ENCODE measurements around the gene QPRT. TPM values are rescaled to one million over a fixed set of nuclear protein-coding genes. Genes with fewer than 3 reads are reported as not detected.
"Not testable (repeated sequence)": the region's sequence is repeated elsewhere in the genome, so short reads cannot be mapped to it uniquely, and the experiment has no call there.

QPRT gene
- under 1 TPM; 0.28 to 0.56 TPM for polyA plus RNA-seq

- H3K4me3 ChIP-seq (ENCODE audit: low read depth in 1 of 2, low read length in 2 of 2), result no peak within 1 kb of the TSS
- H3K27ac ChIP-seq (ENCODE audit: low read depth in 2 of 2, low read length in 1 of 2), result no peak within 1 kb of the TSS
- H3K4me1 ChIP-seq (ENCODE audit: control insufficient read depth in 2 of 2, insufficient read depth in 2 of 2, low read length in 1 of 2), result no peaks in the 10 kb centered on the region
- no peaks in the 10 kb centered on the region for H3K27me3 ChIP-seq (ENCODE audit: control insufficient read depth in 1 of 2, insufficient read depth in 2 of 2, low read length in 2 of 2)
- no peaks in the 10 kb centered on the region for H3K36me3 ChIP-seq (ENCODE audit: control insufficient read depth in 2 of 2, insufficient read depth in 2 of 2, low read length in 1 of 2)
- H3K9me3 ChIP-seq (ENCODE audit: control insufficient read depth in 2 of 2, insufficient read depth in 1 of 2, low read depth in 1 of 2, low read length in 1 of 2), result no peaks in the 10 kb centered on the region
- 56 to 60% methylated on average over 5 of the region's 5 CpGs for WGBS, 2 donors
Observed at GRCh38 chr16:29678691-29679267, at the start of gene QPRT. Gene QPRT, plus strand, starts transcription at chr16:29679180. Its CDS starts 18 bp downstream, at chr16:29679198.

- not testable (repeated sequence) for H3K9me3 ChIP-seq (ENCODE audit: control insufficient read depth in 2 of 2, insufficient read depth in 1 of 2, low read depth in 1 of 2, low read length in 1 of 2); H3K27ac ChIP-seq (ENCODE audit: low read depth in 2 of 2, low read length in 1 of 2); H3K27me3 ChIP-seq (ENCODE audit: control insufficient read depth in 1 of 2, insufficient read depth in 2 of 2, low read length in 2 of 2); H3K36me3 ChIP-seq (ENCODE audit: control insufficient read depth in 2 of 2, insufficient read depth in 2 of 2, low read length in 1 of 2); H3K4me3 ChIP-seq (ENCODE audit: low read depth in 1 of 2, low read length in 2 of 2); H3K4me1 ChIP-seq (ENCODE audit: control insufficient read depth in 2 of 2, insufficient read depth in 2 of 2, low read length in 1 of 2)
- WGBS, 2 donors, result 74 to 81% methylated on average over 10 of the region's 10 CpGs
Observed at GRCh38 chr16:29629318-29629717, 49.7 kb upstream of the QPRT start.

GRCh38 chr16:29631658-29632057 is 47.3 kb upstream of the QPRT start:
- not testable (repeated sequence) for H3K27ac ChIP-seq (ENCODE audit: low read depth in 2 of 2, low read length in 1 of 2); H3K36me3 ChIP-seq (ENCODE audit: control insufficient read depth in 2 of 2, insufficient read depth in 2 of 2, low read length in 1 of 2); H3K9me3 ChIP-seq (ENCODE audit: control insufficient read depth in 2 of 2, insufficient read depth in 1 of 2, low read depth in 1 of 2, low read length in 1 of 2); H3K4me1 ChIP-seq (ENCODE audit: control insufficient read depth in 2 of 2, insufficient read depth in 2 of 2, low read length in 1 of 2); H3K27me3 ChIP-seq (ENCODE audit: control insufficient read depth in 1 of 2, insufficient read depth in 2 of 2, low read length in 2 of 2); H3K4me3 ChIP-seq (ENCODE audit: low read depth in 1 of 2, low read length in 2 of 2)
- 55 to 57% methylated on average over 15 to 20 of the region's 20 CpGs for WGBS, 2 donors

GRCh38 chr16:29635902-29636301 is 43.1 kb upstream of the QPRT start:
- not testable (repeated sequence) for H3K9me3 ChIP-seq (ENCODE audit: control insufficient read depth in 2 of 2, insufficient read depth in 1 of 2, low read depth in 1 of 2, low read length in 1 of 2); H3K4me1 ChIP-seq (ENCODE audit: control insufficient read depth in 2 of 2, insufficient read depth in 2 of 2, low read length in 1 of 2); H3K36me3 ChIP-seq (ENCODE audit: control insufficient read depth in 2 of 2, insufficient read depth in 2 of 2, low read length in 1 of 2); H3K27ac ChIP-seq (ENCODE audit: low read depth in 2 of 2, low read length in 1 of 2); H3K27me3 ChIP-seq (ENCODE audit: control insufficient read depth in 1 of 2, insufficient read depth in 2 of 2, low read length in 2 of 2); H3K4me3 ChIP-seq (ENCODE audit: low read depth in 1 of 2, low read length in 2 of 2)
- WGBS, 2 donors, result 81 to 83% methylated on average over 15 of the region's 16 CpGs

- WGBS, 2 donors, result 40 to 42% methylated on average over 1 of the region's 5 CpGs
- H3K27ac ChIP-seq (ENCODE audit: low read depth in 2 of 2, low read length in 1 of 2), result not testable (repeated sequence)
Observed at GRCh38 chr16:29636368-29636767, 42.6 kb upstream of the QPRT start.

GRCh38 chr16:29638751-29639150 is 40.2 kb upstream of the QPRT start:
- not testable (repeated sequence) for H3K9me3 ChIP-seq (ENCODE audit: control insufficient read depth in 2 of 2, insufficient read depth in 1 of 2, low read depth in 1 of 2, low read length in 1 of 2); H3K27me3 ChIP-seq (ENCODE audit: control insufficient read depth in 1 of 2, insufficient read depth in 2 of 2, low read length in 2 of 2); H3K27ac ChIP-seq (ENCODE audit: low read depth in 2 of 2, low read length in 1 of 2); H3K4me1 ChIP-seq (ENCODE audit: control insufficient read depth in 2 of 2, insufficient read depth in 2 of 2, low read length in 1 of 2); H3K4me3 ChIP-seq (ENCODE audit: low read depth in 1 of 2, low read length in 2 of 2); H3K36me3 ChIP-seq (ENCODE audit: control insufficient read depth in 2 of 2, insufficient read depth in 2 of 2, low read length in 1 of 2)
- WGBS, 2 donors, result 90 to 95% methylated on average over 8 of the region's 8 CpGs

More at GRCh38 chr16:29636368-29636767, 42.6 kb upstream of the QPRT start:
- not testable (repeated sequence) for H3K36me3 ChIP-seq (ENCODE audit: control insufficient read depth in 2 of 2, insufficient read depth in 2 of 2, low read length in 1 of 2); H3K27me3 ChIP-seq (ENCODE audit: control insufficient read depth in 1 of 2, insufficient read depth in 2 of 2, low read length in 2 of 2); H3K4me3 ChIP-seq (ENCODE audit: low read depth in 1 of 2, low read length in 2 of 2); H3K4me1 ChIP-seq (ENCODE audit: control insufficient read depth in 2 of 2, insufficient read depth in 2 of 2, low read length in 1 of 2); H3K9me3 ChIP-seq (ENCODE audit: control insufficient read depth in 2 of 2, insufficient read depth in 1 of 2, low read depth in 1 of 2, low read length in 1 of 2)

- H3K27ac ChIP-seq (ENCODE audit: low read depth in 2 of 2, low read length in 1 of 2), result no peak overlapping the region
- 56 to 63% methylated on average over 3 of the region's 3 CpGs for WGBS, 2 donors
- H3K4me1 ChIP-seq (ENCODE audit: control insufficient read depth in 2 of 2, insufficient read depth in 2 of 2, low read length in 1 of 2), result no peaks in the 10 kb centered on the region
- H3K27me3 ChIP-seq (ENCODE audit: control insufficient read depth in 1 of 2, insufficient read depth in 2 of 2, low read length in 2 of 2), result no peaks in the 10 kb centered on the region
- H3K9me3 ChIP-seq (ENCODE audit: control insufficient read depth in 2 of 2, insufficient read depth in 1 of 2, low read depth in 1 of 2, low read length in 1 of 2), result no peaks in the 10 kb centered on the region
- no peak overlapping the region for H3K4me3 ChIP-seq (ENCODE audit: low read depth in 1 of 2, low read length in 2 of 2)
- no peaks in the 10 kb centered on the region for H3K36me3 ChIP-seq (ENCODE audit: control insufficient read depth in 2 of 2, insufficient read depth in 2 of 2, low read length in 1 of 2)
Observed at GRCh38 chr16:29641561-29641960, 37.4 kb upstream of the QPRT start.

GRCh38 chr16:29643596-29643995 is 35.4 kb upstream of the QPRT start:
- Histone ChIP-seq H3K27me3 (ENCODE audit: control insufficient read depth in 1 of 2, insufficient read depth in 2 of 2, low read length in 2 of 2) (no peaks in the 10 kb centered on the region), H3K27ac (ENCODE audit: low read depth in 2 of 2, low read length in 1 of 2) (no peak overlapping the region), H3K36me3 (ENCODE audit: control insufficient read depth in 2 of 2, insufficient read depth in 2 of 2, low read length in 1 of 2) (no peaks in the 10 kb centered on the region), H3K9me3 (ENCODE audit: control insufficient read depth in 2 of 2, insufficient read depth in 1 of 2, low read depth in 1 of 2, low read length in 1 of 2) (no peaks in the 10 kb centered on the region), H3K4me1 (ENCODE audit: control insufficient read depth in 2 of 2, insufficient read depth in 2 of 2, low read length in 1 of 2) (no peaks in the 10 kb centered on the region), H3K4me3 (ENCODE audit: low read depth in 1 of 2, low read length in 2 of 2) (no peak overlapping the region)
- 92 to 96% methylated on average over 7 of the region's 7 CpGs for WGBS, 2 donors

- Histone ChIP-seq H3K9me3 (ENCODE audit: control insufficient read depth in 2 of 2, insufficient read depth in 1 of 2, low read depth in 1 of 2, low read length in 1 of 2) (no peaks in the 10 kb centered on the region), H3K27ac (ENCODE audit: low read depth in 2 of 2, low read length in 1 of 2) (no peak overlapping the region), H3K4me1 (ENCODE audit: control insufficient read depth in 2 of 2, insufficient read depth in 2 of 2, low read length in 1 of 2) (no peaks in the 10 kb centered on the region), H3K36me3 (ENCODE audit: control insufficient read depth in 2 of 2, insufficient read depth in 2 of 2, low read length in 1 of 2) (no peaks in the 10 kb centered on the region), H3K27me3 (ENCODE audit: control insufficient read depth in 1 of 2, insufficient read depth in 2 of 2, low read length in 2 of 2) (no peaks in the 10 kb centered on the region), H3K4me3 (ENCODE audit: low read depth in 1 of 2, low read length in 2 of 2) (no peak overlapping the region)
- 78 to 84% methylated on average over 9 of the region's 9 CpGs for WGBS, 2 donors
Observed at GRCh38 chr16:29644338-29644857, 34.6 kb upstream of the QPRT start.

GRCh38 chr16:29644973-29645693 is 33.8 kb upstream of the QPRT start:
- Histone ChIP-seq H3K9me3 (ENCODE audit: control insufficient read depth in 2 of 2, insufficient read depth in 1 of 2, low read depth in 1 of 2, low read length in 1 of 2) (no peaks in the 10 kb centered on the region), H3K36me3 (ENCODE audit: control insufficient read depth in 2 of 2, insufficient read depth in 2 of 2, low read length in 1 of 2) (no peaks in the 10 kb centered on the region), H3K27ac (ENCODE audit: low read depth in 2 of 2, low read length in 1 of 2) (no peak overlapping the region), H3K4me3 (ENCODE audit: low read depth in 1 of 2, low read length in 2 of 2) (no peak overlapping the region), H3K27me3 (ENCODE audit: control insufficient read depth in 1 of 2, insufficient read depth in 2 of 2, low read length in 2 of 2) (no peaks in the 10 kb centered on the region), H3K4me1 (ENCODE audit: control insufficient read depth in 2 of 2, insufficient read depth in 2 of 2, low read length in 1 of 2) (no peaks in the 10 kb centered on the region)
- WGBS, 2 donors, result 75 to 83% methylated on average over 4 of the region's 4 CpGs

Data from esophagus (tissue), 2 donors.